ENCODE results near the gene MTHFR.

GRCh38 chr1:11793819-11794218, 11.9 kb downstream of the MTHFR start:
- TF ChIP-seq CTCF (IDR thresholded peaks at IDR 0.05) (no peak), TAF1 (IDR thresholded peaks at IDR 0.05; ENCODE audit: borderline replicate concordance, low read depth, low read length) (no peak), MAX (IDR thresholded peaks at IDR 0.05; ENCODE audit: low read depth) (no peak), EP300 (IDR thresholded peaks at IDR 0.05; ENCODE audit: borderline replicate concordance in 1 of 2, low read depth in 1 of 2, low read length in 1 of 2) (no peak), TCF12 (IDR thresholded peaks at IDR 0.05) (no peak), USF2 (IDR thresholded peaks at IDR 0.05; ENCODE audit: borderline replicate concordance, low read depth, low read length) (no peak), GABPA (IDR thresholded peaks at IDR 0.05; ENCODE audit: low read depth) (no peak), REST (IDR thresholded peaks at IDR 0.05; ENCODE audit: low read depth, low read length) (no peak), NFIC (IDR thresholded peaks at IDR 0.05; ENCODE audit: borderline replicate concordance) (no peak)

All from SK-N-SH (cell line).